Lower lobe of right lung (tissue), 2 donors: ENCODE measurements around the gene DQX1. TPM values are rescaled to one million over a fixed set of nuclear protein-coding genes. Genes with fewer than 3 reads are reported as not detected.

Source experiments
- ATAC-seq, 2 donors: fragments of 200-7000 bp; cut with Tn5 transposase; one replicate each; pipeline ENCODE4 v1.9.1; 2020 to 2022; ENCODE audit warnings: mild to moderate bottlenecking in 2 of 2, moderate library complexity in 2 of 2
- DNase-seq: peaks from one replicate; pipeline ENCODE4 v3.0.0-alpha.2; 2020
- H3K27ac ChIP-seq: fragments of 200-600 bp; one replicate; pipeline ENCODE4 v1.8.0; 2022
- H3K27me3 ChIP-seq: fragments of 200-600 bp; one replicate; pipeline ENCODE4 v1.8.0; 2022; ENCODE audit warnings: low read depth
- H3K36me3 ChIP-seq: fragments of 200-600 bp; one replicate; pipeline ENCODE4 v1.8.0; 2022; ENCODE audit warnings: mild to moderate bottlenecking
- H3K4me1 ChIP-seq: fragments of 200-600 bp; one replicate; pipeline ENCODE4 v1.8.0; 2022
- H3K4me3 ChIP-seq: fragments of 200-600 bp; one replicate; pipeline ENCODE4 v1.8.0; 2022; ENCODE audit warnings: mild to moderate bottlenecking
- H3K9me3 ChIP-seq: fragments of 200-600 bp; one replicate; pipeline ENCODE4 v1.8.0; 2022
- CTCF ChIP-seq: fragments of 200-600 bp; IDR thresholded peaks from one replicate; pipeline ENCODE4 v1.8.0; 2022; ENCODE audit warnings: antibody characterized with exemption, mild to moderate bottlenecking
- intact Hi-C: fragments of 100-400 bp; cut with DNase I; formaldehyde crosslinking; loops from one replicate; pipeline ENCODE4 v1.11.0; 2022
- total RNA-seq: library from RNA; stranded (reverse); fragmentation: NEBNext Ultra II Directional; extraction: Animal tissue kit (Norgen Biotek cat#: 25700); gene quantifications from one replicate; pipeline ENCODE4 v1.2.1, GENCODE V29; 2021
- donor health status: DM: no; HTN: yes; CAD: no; lungs with severe emphysema.

The DQX1 gene
- total RNA-seq, 1 donor from 2014 or later: 0.44 TPM

GRCh38 chr2:74556831-74557370 lies 30.9 kb upstream of the DQX1 start:
- H3K27me3 ChIP-seq: no peaks in the 10 kb centered on the region
- DNase-seq (no peak), ATAC-seq (no peak)
- no peak overlapping the region for H3K4me3 ChIP-seq
- no peaks in the 10 kb centered on the region for H3K9me3 ChIP-seq
- no peak overlapping the region for H3K27ac ChIP-seq
- intact Hi-C loops: no loop called here
- H3K36me3 ChIP-seq: peaks cover 12% of the 10 kb centered on the region
- peaks cover 16% of the 10 kb centered on the region for H3K4me1 ChIP-seq
- no peak for TF ChIP-seq CTCF

- ATAC-seq (no peak), DNase-seq (no peak)
- intact Hi-C loops: no loop called here
- no peak for TF ChIP-seq CTCF
- H3K9me3 ChIP-seq: no peaks in the 10 kb centered on the region
- peak overlapping the region; percentile 90 for H3K27ac ChIP-seq
- peak overlapping the region; percentile 95 for H3K4me3 ChIP-seq
- peaks cover 12% of the 10 kb centered on the region for H3K36me3 ChIP-seq
- H3K27me3 ChIP-seq: no peaks in the 10 kb centered on the region
- H3K4me1 ChIP-seq: peaks cover 16% of the 10 kb centered on the region
Measured at GRCh38 chr2:74556159-74556558, 30.1 kb upstream of the DQX1 start.

- no peak for TF ChIP-seq CTCF
- DNase-seq (peak; percentile 63), ATAC-seq (peak in 1 of 2 donors; percentile 20)
- Histone ChIP-seq H3K4me3 (peak overlapping the region; percentile 95), H3K27me3 (no peaks in the 10 kb centered on the region), H3K27ac (peak overlapping the region; percentile 90), H3K9me3 (no peaks in the 10 kb centered on the region), H3K36me3 (peaks cover 12% of the 10 kb centered on the region), H3K4me1 (peaks cover 16% of the 10 kb centered on the region)
- intact Hi-C loops: no loop called here
Measured at GRCh38 chr2:74555610-74556103, 29.6 kb upstream of the DQX1 start.

GRCh38 chr2:74554820-74555531 lies 28.9 kb upstream of the DQX1 start:
- intact Hi-C loops: no loop called here
- peak; percentile 82 for DNase-seq

More at GRCh38 chr2:74554820-74555531, 28.9 kb upstream of the DQX1 start:
- peak; percentile 80 to 82 for ATAC-seq
- Histone ChIP-seq H3K36me3 (peaks cover 12% of the 10 kb centered on the region), H3K27ac (peak overlapping the region; percentile 90), H3K4me1 (peaks cover 20% of the 10 kb centered on the region), H3K4me3 (peak overlapping the region; percentile 95), H3K27me3 (no peaks in the 10 kb centered on the region), H3K9me3 (no peaks in the 10 kb centered on the region)
- no peak for TF ChIP-seq CTCF
